ENCODE measurements around the gene TRA2A. TPM values are rescaled to one million over a fixed set of nuclear protein-coding genes. Genes with fewer than 3 reads are reported as not detected.

TRA2A gene
- total and polyA plus RNA-seq, 2 of the 13 experiments (the other 11 are each of a cell fraction or from before 2014, with no cell fraction given), result 39.1 to 41.6 TPM

GRCh38 chr7:23531794-23532489 lies at the start of gene TRA2A (continued):
- TF ChIP-seq SSRP1 (CRISPR knock-in tag; IDR thresholded peaks at IDR 0.05), result no peak
- TF ChIP-seq DMAP1 (CRISPR knock-in tag; IDR thresholded peaks at IDR 0.05), result peak; percentile 90
- peak; percentile 58; the same call in 1 of the 2 replicates for TF ChIP-seq ZNF614 (CRISPR knock-in tag; IDR thresholded peaks at IDR 0.05; ENCODE audit: borderline replicate concordance)
- peak; percentile 88 for TF ChIP-seq ZNF546 (CRISPR knock-in tag; conservative IDR thresholded peaks at IDR 0.05)
- no peak for TF ChIP-seq TP53 (CRISPR knock-in tag; conservative IDR thresholded peaks at IDR 0.05)
- TF ChIP-seq REPIN1 (CRISPR knock-in tag; IDR thresholded peaks at IDR 0.05; ENCODE audit: borderline replicate concordance, low read depth), result peak; percentile 88; the same call in 1 of the 2 replicates
- no peak; the same call in 1 of the 2 replicates for TF ChIP-seq ZNF563 (CRISPR knock-in tag; IDR thresholded peaks at IDR 0.05)
- TF ChIP-seq NR2F2 (IDR thresholded peaks at IDR 0.05; ENCODE audit: borderline replicate concordance, low read depth), result no peak; the same call in 1 of the 2 replicates
- peak; percentile 87 for TF ChIP-seq KDM5B (CRISPR knock-in tag; IDR thresholded peaks at IDR 0.05; ENCODE audit: borderline replicate concordance)
- TF ChIP-seq ZFP90 (CRISPR knock-in tag; IDR thresholded peaks at IDR 0.05; ENCODE audit: borderline replicate concordance), result peak; percentile 45; the same call in 1 of the 2 replicates
- TF ChIP-seq, protein P1, sequence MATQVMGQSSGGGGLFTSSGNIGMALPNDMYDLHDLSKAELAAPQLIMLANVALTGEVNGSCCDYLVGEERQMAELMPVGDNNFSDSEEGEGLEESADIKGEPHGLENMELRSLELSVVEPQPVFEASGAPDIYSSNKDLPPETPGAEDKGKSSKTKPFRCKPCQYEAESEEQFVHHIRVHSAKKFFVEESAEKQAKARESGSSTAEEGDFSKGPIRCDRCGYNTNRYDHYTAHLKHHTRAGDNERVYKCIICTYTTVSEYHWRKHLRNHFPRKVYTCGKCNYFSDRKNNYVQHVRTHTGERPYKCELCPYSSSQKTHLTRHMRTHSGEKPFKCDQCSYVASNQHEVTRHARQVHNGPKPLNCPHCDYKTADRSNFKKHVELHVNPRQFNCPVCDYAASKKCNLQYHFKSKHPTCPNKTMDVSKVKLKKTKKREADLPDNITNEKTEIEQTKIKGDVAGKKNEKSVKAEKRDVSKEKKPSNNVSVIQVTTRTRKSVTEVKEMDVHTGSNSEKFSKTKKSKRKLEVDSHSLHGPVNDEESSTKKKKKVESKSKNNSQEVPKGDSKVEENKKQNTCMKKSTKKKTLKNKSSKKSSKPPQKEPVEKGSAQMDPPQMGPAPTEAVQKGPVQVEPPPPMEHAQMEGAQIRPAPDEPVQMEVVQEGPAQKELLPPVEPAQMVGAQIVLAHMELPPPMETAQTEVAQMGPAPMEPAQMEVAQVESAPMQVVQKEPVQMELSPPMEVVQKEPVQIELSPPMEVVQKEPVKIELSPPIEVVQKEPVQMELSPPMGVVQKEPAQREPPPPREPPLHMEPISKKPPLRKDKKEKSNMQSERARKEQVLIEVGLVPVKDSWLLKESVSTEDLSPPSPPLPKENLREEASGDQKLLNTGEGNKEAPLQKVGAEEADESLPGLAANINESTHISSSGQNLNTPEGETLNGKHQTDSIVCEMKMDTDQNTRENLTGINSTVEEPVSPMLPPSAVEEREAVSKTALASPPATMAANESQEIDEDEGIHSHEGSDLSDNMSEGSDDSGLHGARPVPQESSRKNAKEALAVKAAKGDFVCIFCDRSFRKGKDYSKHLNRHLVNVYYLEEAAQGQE (IDR thresholded peaks at IDR 0.05; ENCODE audit: borderline replicate concordance in 1 of 2, low read depth in 1 of 2, low read length in 2 of 2), result peak in 1 of 2 experiments; percentile 77; a peak in 2 of 4 replicates
- peak; percentile 84 for TF ChIP-seq ZNF317 (CRISPR knock-in tag; IDR thresholded peaks at IDR 0.05)
- TF ChIP-seq ATRX (CRISPR knock-in tag; IDR thresholded peaks at IDR 0.05; ENCODE audit: borderline replicate concordance), result no peak
- peak; percentile 29 for TF ChIP-seq XRCC5 (optimal IDR thresholded peaks at IDR 0.05; ENCODE audit: low read length)
- TF ChIP-seq KDM4B (CRISPR knock-in tag; IDR thresholded peaks at IDR 0.05), result peak; percentile 55; the same call in 1 of the 2 replicates
- TF ChIP-seq ZNF441 (CRISPR knock-in tag; IDR thresholded peaks at IDR 0.05; ENCODE audit: borderline replicate concordance), result peak; percentile 69; the same call in 1 of the 2 replicates
- TF ChIP-seq PITX1 (CRISPR knock-in tag; IDR thresholded peaks at IDR 0.05), result peak; percentile 30; the same call in 1 of the 2 replicates
- no peak for TF ChIP-seq FOSL1 (CRISPR knock-in tag; IDR thresholded peaks at IDR 0.05; ENCODE audit: borderline replicate concordance)
- TF ChIP-seq ZFY (CRISPR knock-in tag; IDR thresholded peaks at IDR 0.05), result peak; percentile 96
- TF ChIP-seq MATR3 (CRISPR knock-in tag; IDR thresholded peaks at IDR 0.05), result no peak
- TF ChIP-seq MEIS2 (CRISPR knock-in tag; IDR thresholded peaks at IDR 0.05), result peak; percentile 69
- TF ChIP-seq MBD4 (IDR thresholded peaks at IDR 0.05; ENCODE audit: borderline replicate concordance, low read length), result no peak
- TF ChIP-seq POGK (CRISPR knock-in tag; conservative IDR thresholded peaks at IDR 0.05), result peak; percentile 72
- peak; percentile 85 for TF ChIP-seq MED8 (CRISPR knock-in tag; IDR thresholded peaks at IDR 0.05; ENCODE audit: insufficient replicate concordance)
- TF ChIP-seq, protein P2, sequence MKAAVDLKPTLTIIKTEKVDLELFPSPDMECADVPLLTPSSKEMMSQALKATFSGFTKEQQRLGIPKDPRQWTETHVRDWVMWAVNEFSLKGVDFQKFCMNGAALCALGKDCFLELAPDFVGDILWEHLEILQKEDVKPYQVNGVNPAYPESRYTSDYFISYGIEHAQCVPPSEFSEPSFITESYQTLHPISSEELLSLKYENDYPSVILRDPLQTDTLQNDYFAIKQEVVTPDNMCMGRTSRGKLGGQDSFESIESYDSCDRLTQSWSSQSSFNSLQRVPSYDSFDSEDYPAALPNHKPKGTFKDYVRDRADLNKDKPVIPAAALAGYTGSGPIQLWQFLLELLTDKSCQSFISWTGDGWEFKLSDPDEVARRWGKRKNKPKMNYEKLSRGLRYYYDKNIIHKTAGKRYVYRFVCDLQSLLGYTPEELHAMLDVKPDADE (CRISPR knock-in tag; IDR thresholded peaks at IDR 0.05), result no peak

Data from HepG2 (cell line).